SKM-1 (cell line): ENCODE data around the gene ERC2.

Source experiments
- DNase-seq: peaks from one replicate; lab custom pipeline; 2025; ENCODE audit not compliant: unreplicated experiment; lab: John Stamatoyannopoulos, UW

The ERC2 gene

DNA sequence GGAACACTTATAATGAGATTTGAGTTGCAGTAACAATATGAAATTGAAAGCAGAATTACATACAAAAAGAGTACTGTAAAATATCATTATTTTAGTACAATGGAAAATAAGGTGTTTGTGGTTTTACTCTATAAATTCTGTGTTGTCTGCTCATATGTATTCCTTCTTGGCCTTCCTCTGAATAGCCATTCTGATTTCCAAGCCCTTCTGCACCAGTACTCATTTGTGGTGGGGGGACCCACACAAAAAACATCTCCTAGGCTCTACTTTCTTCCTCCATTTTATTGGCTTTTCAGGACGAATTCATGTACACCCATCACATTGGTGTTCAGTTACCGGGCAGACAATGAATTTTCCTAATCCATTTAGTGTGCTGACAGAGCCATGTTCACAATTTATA lies 338.2 kb downstream of the ERC2 start:
- DNase-seq: no peak

DNA sequence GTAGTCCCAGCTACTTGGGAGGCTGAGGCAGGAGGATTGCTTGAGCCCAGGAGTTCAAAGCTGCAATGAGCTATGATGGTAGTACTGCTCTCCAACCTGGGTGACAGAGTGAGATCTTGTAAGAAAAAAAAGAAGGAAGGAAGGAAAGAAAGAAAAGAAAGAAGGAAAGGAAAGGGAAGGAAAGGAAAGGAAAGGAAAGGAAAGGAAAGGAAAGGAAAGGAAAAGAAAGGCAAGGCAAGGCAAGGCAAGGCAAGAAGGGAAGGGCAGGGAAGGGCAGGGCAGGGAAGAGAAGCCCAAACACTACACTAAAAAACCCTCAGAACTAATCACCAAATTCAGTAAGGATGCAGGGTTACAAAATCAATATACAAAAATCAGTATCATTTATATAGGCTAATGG lies 341.6 kb downstream of the ERC2 start:
- no peak for DNase-seq

DNA sequence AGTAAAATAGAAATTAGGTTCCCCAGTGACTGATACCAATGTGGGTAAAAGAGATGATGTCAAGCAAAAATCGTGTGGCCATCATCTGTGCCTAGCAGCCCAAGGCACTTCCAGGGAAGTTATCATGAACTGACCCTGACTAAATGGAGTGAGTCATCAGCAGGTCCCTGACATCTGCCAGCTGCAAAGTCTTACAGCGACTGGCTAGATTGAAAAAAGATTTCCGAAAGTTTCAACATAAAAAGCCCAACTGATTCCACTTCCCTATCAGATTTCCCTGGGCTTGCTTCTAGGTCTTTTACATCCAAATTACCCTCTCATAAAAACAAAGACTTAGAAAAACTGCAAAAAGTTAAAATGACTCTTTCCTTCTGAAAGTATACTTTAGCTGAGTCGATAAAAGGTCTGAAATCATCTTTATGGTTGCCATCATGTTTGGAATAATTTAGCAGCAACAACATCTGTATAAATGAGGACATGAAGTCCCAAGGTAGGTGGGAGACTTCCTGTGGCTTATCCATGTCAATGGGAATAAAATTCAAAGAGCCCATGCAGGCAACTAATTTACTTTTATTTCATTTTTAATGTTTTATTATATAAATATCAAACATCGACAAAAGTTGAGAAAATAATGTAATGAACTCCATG lies 342.8 kb downstream of the ERC2 start:
- no peak for DNase-seq

DNA sequence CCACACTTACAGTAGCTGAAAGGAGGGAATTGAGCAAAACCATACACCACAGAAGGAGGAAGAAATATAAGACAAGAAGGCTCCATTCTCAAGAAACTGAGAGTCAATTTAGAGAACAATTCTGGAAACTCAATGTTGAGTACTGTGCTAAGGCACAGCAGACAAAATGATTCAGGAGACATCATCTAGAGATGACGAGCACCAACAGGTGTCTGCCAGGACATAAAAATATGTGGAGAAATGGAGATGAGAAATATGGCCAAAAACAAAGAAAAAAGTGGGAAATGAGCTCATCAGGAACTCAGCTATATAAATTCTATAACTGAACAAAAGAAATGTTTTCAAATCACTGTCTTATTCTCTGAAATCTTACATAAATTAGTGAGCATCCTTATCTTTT lies 343.7 kb downstream of the ERC2 start:
- no peak for DNase-seq

DNA sequence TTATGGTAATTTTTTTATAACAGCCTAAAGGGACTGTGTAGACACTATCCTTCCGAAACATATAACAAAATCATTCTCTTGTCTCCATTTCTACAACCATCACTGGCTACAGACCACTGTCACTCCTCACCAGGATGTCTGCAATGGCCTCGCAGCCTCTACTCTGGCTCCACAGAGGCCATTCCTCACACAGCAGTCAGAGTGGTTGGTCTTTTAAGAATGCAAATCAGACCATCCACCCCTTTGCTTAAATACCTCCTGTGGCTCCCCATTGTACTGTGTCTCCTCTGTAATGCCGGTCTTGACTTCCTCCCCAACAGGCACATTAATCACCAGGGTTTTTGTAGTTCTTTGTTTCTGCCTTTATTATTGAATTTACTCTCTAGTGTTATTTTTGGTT lies 344.8 kb downstream of the ERC2 start:
- no peak for DNase-seq

DNA sequence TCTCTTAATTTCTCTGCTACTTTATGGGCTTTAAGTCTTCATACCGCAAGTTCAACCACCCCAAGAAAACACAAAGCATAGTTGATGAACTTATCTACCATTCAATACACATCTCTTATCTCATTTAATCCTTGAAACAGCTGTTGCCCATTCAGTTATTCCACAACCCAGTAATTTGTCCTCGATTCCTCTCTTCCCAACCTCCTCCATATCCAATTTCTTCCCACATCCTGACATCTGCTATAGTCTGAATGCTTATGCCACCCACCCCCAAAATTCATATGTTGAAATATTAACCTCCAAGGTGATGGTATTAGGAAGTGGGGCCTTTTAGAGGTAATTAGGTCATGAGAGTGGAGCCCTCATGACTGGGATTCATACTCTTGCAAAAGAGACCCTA lies 345.4 kb downstream of the ERC2 start:
- DNase-seq: no peak

DNA sequence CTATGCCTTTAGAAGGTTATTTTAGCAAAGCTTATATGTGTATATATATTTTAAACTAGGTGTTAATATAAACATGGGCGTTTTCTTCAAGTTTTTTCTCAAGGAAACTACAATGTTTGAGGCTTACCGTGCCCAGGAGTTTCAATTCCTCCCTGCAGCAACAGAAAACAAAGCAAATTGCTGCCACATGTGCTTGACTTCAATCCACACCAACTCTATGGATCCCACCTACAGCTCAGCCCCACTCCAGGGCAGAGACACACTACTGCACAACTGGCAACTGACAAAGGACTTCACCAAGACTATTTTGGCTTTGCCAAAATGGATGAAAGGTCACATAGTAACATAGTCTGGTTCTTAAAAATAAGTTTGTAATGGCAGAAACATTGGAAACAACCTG lies 346.6 kb downstream of the ERC2 start:
- no peak for DNase-seq

DNA sequence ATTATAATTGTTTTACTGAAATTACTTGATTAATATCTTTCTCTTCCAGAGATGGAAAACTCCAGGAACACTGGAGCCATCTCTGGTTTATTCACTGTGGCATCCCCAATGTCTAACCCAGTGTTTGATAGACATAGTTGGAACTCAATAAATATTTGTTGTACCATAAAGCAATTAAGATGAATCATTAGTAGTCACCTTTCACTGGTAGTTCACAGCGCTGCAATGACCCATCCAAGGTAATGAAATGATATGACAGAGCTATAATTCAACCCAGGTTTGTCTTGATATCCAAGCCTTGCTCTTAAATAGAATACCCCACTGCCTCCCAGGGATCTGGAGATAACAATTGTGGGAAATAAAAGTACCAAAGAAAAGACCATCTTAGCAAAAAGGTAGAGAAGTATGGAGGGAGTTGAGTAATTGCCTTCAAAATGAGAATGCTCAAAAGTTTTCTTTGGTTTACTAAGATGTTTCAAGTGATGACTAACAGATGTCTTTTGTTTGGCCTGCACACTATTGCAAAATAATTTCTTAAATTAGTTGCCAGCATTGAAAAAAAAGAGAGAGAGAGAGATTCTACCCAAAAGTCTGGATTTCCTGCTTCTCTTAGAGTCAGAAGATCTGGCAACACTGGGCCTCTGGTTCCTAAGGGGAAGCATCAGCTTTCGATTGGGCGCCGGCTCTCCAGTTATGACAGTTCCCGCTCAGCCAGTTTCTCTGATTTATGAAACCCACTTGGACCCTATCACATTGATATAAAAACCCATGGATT lies 348.5 kb downstream of the ERC2 start:
- no peak for DNase-seq

DNA sequence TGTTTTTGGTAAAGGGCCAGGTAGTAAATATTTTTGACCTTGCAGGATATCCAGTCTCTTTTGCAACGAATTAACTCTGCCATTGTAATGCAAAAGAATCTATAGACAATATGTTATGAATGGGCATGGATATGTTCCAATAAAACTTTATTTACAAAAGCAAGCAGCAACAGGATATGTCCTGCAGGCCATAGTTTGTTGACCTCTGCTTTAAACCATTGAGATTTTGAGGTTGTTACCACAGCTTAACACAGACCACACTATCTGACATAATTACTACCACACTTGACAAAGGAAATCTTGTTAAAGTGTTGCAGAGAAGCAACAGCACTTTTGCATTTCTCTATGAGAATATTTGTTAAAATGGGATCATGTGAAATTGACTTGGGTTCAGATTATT lies 349.3 kb downstream of the ERC2 start:
- DNase-seq: no peak

DNA sequence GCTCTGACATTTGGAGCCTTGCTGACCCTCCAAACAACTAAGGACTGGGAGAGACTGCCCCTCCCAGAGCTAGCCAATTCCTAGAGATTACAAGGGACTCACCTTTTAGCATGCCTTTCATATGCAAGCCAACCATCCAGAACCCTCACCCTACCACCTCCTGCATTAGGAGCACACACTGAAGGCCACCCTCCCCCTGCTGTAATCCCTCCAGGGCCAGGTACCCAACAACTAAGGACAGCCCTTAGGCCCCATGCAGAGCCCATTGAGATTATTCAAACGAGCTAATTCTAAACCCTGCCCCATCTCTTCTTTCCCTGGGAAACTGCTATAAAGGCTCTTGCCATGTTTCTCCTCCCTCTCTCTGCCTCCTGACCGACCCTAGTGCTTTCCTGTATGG lies 352.6 kb downstream of the ERC2 start:
- DNase-seq: no peak

DNA sequence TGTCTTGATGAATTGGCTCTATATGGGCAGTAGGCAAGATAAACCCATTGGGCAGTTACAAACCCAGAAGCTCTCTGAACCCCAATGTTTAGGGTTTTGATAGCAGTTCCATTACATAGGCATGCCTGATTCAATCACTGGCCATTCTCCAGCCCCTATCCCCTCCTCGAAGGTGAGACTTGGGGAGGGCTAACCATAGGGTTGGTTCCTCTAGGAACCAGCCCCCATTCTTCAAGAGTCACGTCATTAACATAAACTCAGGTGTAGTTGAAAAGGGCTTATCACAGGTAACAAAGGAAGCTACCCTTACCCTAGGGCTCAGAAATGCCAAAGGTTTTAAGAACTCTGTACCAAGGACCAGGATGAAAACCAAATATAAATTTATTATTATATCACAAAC lies 353.1 kb downstream of the ERC2 start:
- no peak for DNase-seq

DNA sequence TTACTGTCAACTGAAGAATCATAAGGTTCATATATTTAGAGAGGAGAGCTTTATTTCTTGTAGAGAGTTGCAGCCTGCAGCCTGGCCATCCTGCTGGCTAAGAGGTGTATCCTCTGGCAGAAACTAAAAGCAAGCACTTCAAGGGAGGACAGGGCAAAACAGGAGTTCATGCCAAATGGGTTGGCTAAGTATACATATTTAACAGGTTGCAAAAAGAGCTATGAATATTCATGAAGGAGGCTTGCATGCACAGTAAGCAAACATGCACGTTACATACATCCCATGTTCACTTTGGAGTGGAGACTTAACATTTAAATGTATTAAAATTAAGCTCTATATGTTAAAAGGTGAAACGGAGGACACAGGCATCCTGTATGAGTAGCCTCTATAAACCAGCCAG lies 354.4 kb downstream of the ERC2 start:
- no peak for DNase-seq

DNA sequence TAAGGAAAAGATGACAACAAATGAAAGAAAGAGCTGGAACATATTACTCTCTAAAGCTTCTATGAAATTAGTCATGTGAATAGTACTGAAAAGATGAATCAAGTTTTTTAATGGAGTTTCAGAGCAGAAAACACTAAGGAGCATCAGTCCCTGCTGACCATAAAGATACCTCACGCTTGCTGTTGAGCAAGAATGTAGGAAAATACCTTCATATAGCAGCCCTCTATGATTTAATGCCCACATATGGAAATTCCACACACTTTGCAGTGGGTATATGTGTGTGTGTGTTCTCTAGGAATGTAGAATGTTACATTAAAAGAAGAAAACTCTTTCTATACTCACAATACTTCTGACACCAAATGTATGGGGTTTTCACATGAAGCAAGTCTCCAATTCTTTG lies 355.0 kb downstream of the ERC2 start:
- no peak for DNase-seq

DNA sequence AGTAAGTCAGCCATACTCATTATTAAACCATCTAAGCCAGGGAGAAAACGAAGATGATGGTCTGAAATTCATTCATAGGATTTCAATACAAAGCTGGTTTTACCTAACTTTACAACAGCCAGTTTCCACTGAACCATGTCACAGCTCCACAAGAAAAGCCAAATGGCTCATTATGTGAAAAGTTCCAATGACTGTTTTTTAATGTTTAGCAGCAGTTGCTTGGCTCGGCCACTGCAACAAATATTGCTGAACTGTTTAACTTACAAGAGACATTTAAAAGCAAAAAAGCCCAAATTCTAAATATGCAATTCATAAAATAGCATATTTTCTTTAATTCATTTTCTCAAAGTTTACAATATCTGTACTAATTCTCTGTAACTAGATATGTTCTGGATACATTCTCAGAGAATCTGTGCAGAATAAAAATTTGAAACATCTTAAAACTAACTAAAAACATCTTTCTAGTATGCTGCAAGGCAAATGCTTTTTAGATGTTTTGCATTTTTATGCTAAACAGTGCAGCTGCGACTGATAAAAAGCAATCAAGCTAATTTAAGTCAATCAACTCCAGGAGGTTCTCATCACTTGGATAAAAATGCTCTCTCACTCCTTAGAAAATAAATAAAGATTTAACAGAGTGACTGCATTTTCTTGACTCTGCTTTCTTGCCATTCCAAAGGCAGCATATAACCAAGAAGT lies 356.5 kb downstream of the ERC2 start:
- DNase-seq: no peak

DNA sequence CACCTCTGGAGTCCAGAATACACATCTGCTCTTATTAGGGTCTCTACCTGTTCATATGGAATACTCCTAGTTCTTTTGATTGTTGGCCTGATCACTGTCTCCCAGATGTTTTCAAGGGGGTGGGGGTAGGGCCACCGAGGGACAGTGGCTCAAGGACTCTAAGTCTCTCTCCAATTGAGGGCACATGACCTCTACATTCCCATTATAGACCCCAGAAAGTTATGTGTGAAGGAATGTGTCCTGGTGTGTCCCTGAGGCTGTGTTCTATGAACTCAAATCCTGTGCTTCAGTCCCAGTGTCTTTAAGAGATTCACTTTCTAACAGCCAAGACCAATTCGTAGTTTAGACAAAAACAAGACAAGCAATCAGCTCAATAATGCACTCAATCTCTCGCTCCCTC lies 357.4 kb downstream of the ERC2 start:
- no peak for DNase-seq

DNA sequence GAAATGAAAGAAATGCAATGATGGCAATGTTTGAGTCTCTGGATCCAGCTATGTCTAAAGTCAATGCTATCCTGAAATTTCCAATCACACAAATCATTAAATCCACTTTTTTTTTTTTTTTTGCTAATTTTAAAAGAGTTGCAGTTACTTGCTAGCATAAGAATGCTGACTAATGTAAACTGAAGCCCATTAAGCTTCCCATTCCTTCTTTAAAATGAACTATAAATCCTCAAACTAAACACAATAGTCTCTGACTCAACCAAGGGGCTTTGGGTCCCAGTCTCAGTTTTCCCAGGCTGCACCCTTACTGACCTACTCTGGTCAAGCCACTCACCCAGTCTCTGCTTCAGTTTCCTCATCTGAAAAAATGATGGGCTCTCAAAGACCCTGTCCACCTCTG lies 361.1 kb downstream of the ERC2 start:
- DNase-seq: no peak

DNA sequence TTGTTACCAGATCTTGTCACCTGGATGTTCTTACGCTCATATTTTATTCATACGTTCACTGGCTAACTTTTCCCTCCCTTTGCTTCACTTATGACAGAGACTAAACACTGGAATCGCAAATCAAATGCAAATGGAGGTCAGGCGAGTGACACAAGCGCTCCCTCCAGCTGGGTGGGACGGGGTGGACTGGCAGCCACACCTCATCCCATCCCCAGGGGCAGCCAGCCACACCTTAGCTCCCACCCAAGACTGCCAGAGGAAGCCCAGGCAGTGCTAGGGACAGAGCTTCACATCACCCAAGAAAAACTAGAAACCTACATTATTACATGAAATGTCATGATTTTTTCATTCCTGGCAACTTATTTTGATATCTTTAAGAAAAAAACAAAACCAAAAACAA lies 366.2 kb downstream of the ERC2 start:
- no peak for DNase-seq

DNA sequence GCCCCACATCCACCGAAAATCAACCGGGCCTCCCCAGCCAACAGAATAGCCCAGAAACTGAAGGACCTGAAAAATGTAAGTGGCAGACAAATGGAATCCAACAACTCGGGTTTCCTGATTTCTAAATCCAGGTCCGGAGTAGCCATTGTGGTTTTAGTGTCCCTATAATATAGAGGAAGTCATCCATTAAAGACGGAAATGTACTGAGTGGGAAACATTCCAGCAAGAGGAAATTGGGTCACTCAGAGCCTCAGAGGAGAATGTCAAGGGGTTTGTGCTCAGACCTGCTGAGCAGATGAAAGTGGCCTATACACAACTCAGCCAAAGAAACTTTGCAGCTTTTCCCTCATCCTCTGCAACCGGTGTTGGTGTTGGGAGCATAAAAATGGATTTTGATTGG lies 366.7 kb downstream of the ERC2 start:
- DNase-seq: no peak

DNA sequence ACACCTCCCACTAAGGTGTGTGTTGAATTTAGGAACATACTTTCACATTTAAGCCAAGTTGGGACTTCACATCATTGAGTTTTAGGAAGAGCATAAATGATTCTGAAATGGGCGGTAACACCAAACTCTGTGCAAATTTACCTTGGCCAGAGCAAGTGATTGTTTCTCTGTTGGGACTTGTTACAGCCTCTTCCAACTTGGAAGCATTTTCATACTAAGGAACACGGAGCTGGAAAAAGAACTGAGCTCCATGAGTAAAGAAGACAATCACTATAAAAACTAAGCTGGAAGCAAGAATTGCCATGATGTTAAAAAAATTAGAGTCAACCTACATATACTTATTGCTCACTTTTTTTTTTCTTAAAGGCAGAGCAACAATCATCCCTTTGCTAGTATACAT lies 371.3 kb downstream of the ERC2 start:
- no peak for DNase-seq

DNA sequence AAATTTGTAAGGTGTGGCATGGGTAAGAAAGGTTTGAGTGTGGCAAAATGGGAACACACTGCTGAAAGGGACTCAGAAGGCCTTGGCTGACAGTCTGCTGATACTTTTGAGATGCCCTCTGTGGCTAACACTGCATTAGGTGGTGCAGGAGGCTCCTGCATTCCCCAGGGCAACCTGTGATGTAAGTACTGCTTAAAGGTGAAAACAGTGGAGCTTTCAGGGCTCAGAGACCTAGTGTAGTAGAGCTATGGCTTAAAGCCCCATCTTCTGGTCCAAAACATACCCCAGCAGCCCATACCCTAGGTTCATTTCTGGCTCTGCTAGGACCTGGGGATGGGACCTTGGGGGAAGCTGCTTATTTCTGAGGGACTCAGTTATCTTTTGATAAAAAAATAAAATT lies 374.1 kb downstream of the ERC2 start:
- no peak for DNase-seq

DNA sequence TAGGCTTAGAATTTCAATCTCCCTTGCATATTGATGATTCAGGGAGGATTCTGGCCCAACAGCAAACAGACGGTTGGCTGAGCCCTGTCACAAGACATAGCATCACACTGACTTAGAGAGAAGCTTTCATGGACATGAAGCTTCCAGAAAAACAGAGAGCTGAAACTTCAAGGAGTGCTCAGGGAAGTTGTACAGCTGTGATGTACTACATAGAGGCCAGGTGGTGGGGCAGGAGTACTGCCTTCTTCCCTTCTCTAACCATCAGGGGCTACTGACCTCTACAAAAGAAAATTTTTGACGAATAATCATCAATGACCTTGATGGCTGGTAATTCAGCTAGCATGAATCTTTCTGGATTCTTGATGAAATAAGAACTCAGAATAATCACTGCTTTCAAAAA lies 378.5 kb downstream of the ERC2 start:
- no peak for DNase-seq

DNA sequence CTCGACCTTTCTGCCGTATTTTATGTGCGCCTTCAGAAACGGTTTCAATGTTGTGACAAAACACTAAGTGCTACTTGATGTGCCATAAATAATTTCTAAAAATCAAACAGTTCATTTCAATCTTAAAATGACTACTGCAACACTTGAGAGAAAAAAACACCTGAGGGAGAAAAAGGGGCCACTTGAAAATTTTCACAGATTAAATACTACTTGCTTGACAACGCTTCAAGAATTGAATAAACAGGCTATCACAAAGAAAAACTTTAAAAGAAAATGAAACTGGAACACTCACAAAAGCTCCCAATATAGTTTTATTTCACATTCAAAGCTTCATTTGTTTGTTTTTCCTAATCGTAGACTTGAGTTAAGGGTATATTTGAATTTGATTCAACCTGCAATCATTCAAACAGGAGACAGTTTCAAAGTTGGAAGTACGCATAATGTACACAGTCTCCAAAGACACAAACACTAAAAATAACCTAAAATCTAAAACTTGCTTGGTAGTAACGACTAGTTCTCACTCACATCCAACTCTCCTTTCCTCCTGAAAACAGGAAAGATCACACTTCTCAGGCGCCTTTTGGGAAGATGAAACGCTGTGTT lies 380.7 kb downstream of the ERC2 start:
- DNase-seq: no peak
